Stimulated activated CD8-positive, alpha-beta memory T cell treated with anti-CD3 and anti-CD28 coated beads, Interleukin-15, amount 100 ng/mL, for 48 hours (primary cell): ENCODE measurements around the gene ASIC2.

Experiments
- DNase-seq, 2 donors: peaks; one replicate each; pipeline ENCODE4 v3.0.0-alpha.2; 2020; ENCODE audit warnings: low read depth in 2 of 2

The ASIC2 gene

GRCh38 chr17:33292981-33293867 lies at the start of gene ASIC2:
Gene ASIC2 (minus strand): TSS chr17:33293295.
- no peak for DNase-seq

GRCh38 chr17:33342025-33342424 lies 48.9 kb upstream of the ASIC2 start:
- DNase-seq: no peak

GRCh38 chr17:33338242-33338641 lies 45.1 kb upstream of the ASIC2 start:
- no peak for DNase-seq

- DNase-seq: no peak
These were observed 42.5 kb upstream of the ASIC2 start for GRCh38 chr17:33335491-33336173.

- DNase-seq: no peak
These were observed 41.6 kb upstream of the ASIC2 start for GRCh38 chr17:33334703-33335102.

GRCh38 chr17:33330877-33331276 lies 37.8 kb upstream of the ASIC2 start:
- no peak for DNase-seq

- DNase-seq: no peak
These were observed 35.0 kb upstream of the ASIC2 start for GRCh38 chr17:33328129-33328528.

- no peak for DNase-seq
These were observed 31.6 kb upstream of the ASIC2 start for GRCh38 chr17:33324736-33325135.

GRCh38 chr17:33322063-33322462 lies 29.0 kb upstream of the ASIC2 start:
- no peak for DNase-seq

- DNase-seq: no peak
These were observed 25.1 kb upstream of the ASIC2 start for GRCh38 chr17:33318241-33318640.

- DNase-seq: no peak
These were observed 23.7 kb upstream of the ASIC2 start for GRCh38 chr17:33316746-33317145.

- DNase-seq: no peak
These were observed 17.2 kb upstream of the ASIC2 start for GRCh38 chr17:33310296-33310695.

GRCh38 chr17:33303254-33303653 lies 10.2 kb upstream of the ASIC2 start:
- DNase-seq: no peak

GRCh38 chr17:33302394-33302793 lies 9.3 kb upstream of the ASIC2 start:
- DNase-seq: no peak

- DNase-seq: no peak
These were observed 7.1 kb upstream of the ASIC2 start for GRCh38 chr17:33300241-33300640.

GRCh38 chr17:33299115-33299514 lies 6.0 kb upstream of the ASIC2 start:
- no peak for DNase-seq

GRCh38 chr17:33297643-33298042 lies 4.5 kb upstream of the ASIC2 start:
- DNase-seq: no peak

GRCh38 chr17:33294994-33295393 lies 1.9 kb upstream of the ASIC2 start:
- DNase-seq: no peak

GRCh38 chr17:33292201-33292980 lies 704 bp downstream of the ASIC2 start:
- DNase-seq: no peak

GRCh38 chr17:33291248-33292200 lies 1.6 kb downstream of the ASIC2 start:
- DNase-seq: no peak

- no peak for DNase-seq
These were observed 2.8 kb downstream of the ASIC2 start for GRCh38 chr17:33290253-33290652.
